B cell (primary cell): Measurements from ENCODE around the gene PAM.

ENCODE experiments used
- EZH2 ChIP-seq: IDR thresholded peaks from 2 replicates; pipeline ENCODE4 v1.6.1; 2012; ENCODE audit warnings: borderline replicate concordance, low read depth, mild to moderate bottlenecking, moderate library complexity, low read length; ENCODE audit not compliant: insufficient read depth, poor library complexity, severe bottlenecking
- TF ChIP-seq, protein P1 (sequence below): fragments of 200-600 bp; IDR thresholded peaks from one replicate; pipeline ENCODE4 v1.8.0; 2022; ENCODE audit warnings: antibody characterized with exemption, mild to moderate bottlenecking

DNA sequence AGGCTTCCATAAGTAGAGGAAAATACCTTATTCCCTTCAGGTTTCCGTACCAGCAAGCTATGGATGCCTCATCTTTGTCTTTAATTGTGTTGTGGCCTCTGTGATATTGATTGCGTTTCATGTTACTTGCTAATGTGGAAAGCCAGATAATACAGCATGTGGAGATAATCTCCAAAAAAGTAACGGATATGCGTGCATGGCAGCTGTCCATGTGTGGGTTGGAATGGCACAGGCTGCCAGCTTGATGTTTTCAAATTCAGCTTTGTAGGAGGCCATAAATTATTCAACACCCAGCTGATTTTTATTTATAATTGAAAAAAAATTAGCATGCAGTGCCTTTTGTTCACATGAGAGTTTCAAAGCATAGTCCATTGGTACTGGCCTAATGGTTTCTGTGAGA lies 219.9 kb downstream of the PAM start:
- TF ChIP-seq, protein P1, sequence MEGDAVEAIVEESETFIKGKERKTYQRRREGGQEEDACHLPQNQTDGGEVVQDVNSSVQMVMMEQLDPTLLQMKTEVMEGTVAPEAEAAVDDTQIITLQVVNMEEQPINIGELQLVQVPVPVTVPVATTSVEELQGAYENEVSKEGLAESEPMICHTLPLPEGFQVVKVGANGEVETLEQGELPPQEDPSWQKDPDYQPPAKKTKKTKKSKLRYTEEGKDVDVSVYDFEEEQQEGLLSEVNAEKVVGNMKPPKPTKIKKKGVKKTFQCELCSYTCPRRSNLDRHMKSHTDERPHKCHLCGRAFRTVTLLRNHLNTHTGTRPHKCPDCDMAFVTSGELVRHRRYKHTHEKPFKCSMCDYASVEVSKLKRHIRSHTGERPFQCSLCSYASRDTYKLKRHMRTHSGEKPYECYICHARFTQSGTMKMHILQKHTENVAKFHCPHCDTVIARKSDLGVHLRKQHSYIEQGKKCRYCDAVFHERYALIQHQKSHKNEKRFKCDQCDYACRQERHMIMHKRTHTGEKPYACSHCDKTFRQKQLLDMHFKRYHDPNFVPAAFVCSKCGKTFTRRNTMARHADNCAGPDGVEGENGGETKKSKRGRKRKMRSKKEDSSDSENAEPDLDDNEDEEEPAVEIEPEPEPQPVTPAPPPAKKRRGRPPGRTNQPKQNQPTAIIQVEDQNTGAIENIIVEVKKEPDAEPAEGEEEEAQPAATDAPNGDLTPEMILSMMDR: no peak
- TF ChIP-seq EZH2: no peak
